Lower lobe of right lung (tissue), 2 donors: ENCODE measurements around the gene DLGAP1. TPM values are rescaled to one million over a fixed set of nuclear protein-coding genes. Genes with fewer than 3 reads are reported as not detected.
A peak's percentile ranks its signal among the peaks of the same experiment; 100 is the strongest.
"Not testable (repeated sequence)": the region's sequence is repeated elsewhere in the genome, so short reads cannot be mapped to it uniquely, and the experiment has no call there.

Experiments
- ATAC-seq, 2 donors: fragments of 200-7000 bp; cut with Tn5 transposase; one replicate each; pipeline ENCODE4 v1.9.1; 2020 to 2022; ENCODE audit warnings: mild to moderate bottlenecking in 2 of 2, moderate library complexity in 2 of 2
- DNase-seq: peaks from one replicate; pipeline ENCODE4 v3.0.0-alpha.2; 2020
- H3K27ac ChIP-seq: fragments of 200-600 bp; one replicate; pipeline ENCODE4 v1.8.0; 2022
- H3K27me3 ChIP-seq: fragments of 200-600 bp; one replicate; pipeline ENCODE4 v1.8.0; 2022; ENCODE audit warnings: low read depth
- H3K36me3 ChIP-seq: fragments of 200-600 bp; one replicate; pipeline ENCODE4 v1.8.0; 2022; ENCODE audit warnings: mild to moderate bottlenecking
- H3K4me1 ChIP-seq: fragments of 200-600 bp; one replicate; pipeline ENCODE4 v1.8.0; 2022
- H3K4me3 ChIP-seq: fragments of 200-600 bp; one replicate; pipeline ENCODE4 v1.8.0; 2022; ENCODE audit warnings: mild to moderate bottlenecking
- H3K9me3 ChIP-seq: fragments of 200-600 bp; one replicate; pipeline ENCODE4 v1.8.0; 2022
- CTCF ChIP-seq: fragments of 200-600 bp; IDR thresholded peaks from one replicate; pipeline ENCODE4 v1.8.0; 2022; ENCODE audit warnings: antibody characterized with exemption, mild to moderate bottlenecking
- intact Hi-C: fragments of 100-400 bp; cut with DNase I; formaldehyde crosslinking; loops from one replicate; pipeline ENCODE4 v1.11.0; 2022
- total RNA-seq: library from RNA; stranded (reverse); fragmentation: NEBNext Ultra II Directional; extraction: Animal tissue kit (Norgen Biotek cat#: 25700); gene quantifications from one replicate; pipeline ENCODE4 v1.2.1, GENCODE V29; 2021
- donor health status: DM: no; HTN: yes; CAD: no; lungs with severe emphysema.

The DLGAP1 gene
- total RNA-seq, 1 donor from 2014 or later: 3.8 TPM

- ATAC-seq (no peak), DNase-seq (no peak)
- Histone ChIP-seq H3K4me1 (peaks cover 15% of the 10 kb centered on the region), H3K27ac (no peak overlapping the region), H3K27me3 (no peaks in the 10 kb centered on the region), H3K9me3 (no peaks in the 10 kb centered on the region), H3K4me3 (no peak overlapping the region), H3K36me3 (no peaks in the 10 kb centered on the region)
- TF ChIP-seq CTCF: no peak
- intact Hi-C loops: loop anchor here (10.0 kb wide), 1 partner anchor 59 kb away; no protein-coding TSS in a partner anchor
Measured at GRCh38 chr18:3653263-3653850, 801.8 kb downstream of the DLGAP1 start.

GRCh38 chr18:3652380-3653262 lies 802.5 kb downstream of the DLGAP1 start:
- peaks cover 16% of the 10 kb centered on the region for H3K4me1 ChIP-seq
- H3K9me3 ChIP-seq: no peaks in the 10 kb centered on the region
- intact Hi-C loops: loop anchor here (10.0 kb wide), 1 partner anchor 58 kb away; no protein-coding TSS in a partner anchor
- TF ChIP-seq CTCF: no peak
- no peaks in the 10 kb centered on the region for H3K36me3 ChIP-seq
- DNase-seq (no peak), ATAC-seq (peak; percentile 57 to 58)
- H3K27ac ChIP-seq: no peak overlapping the region
- no peaks in the 10 kb centered on the region for H3K27me3 ChIP-seq
- H3K4me3 ChIP-seq: no peak overlapping the region

GRCh38 chr18:3651266-3651665 lies 803.8 kb downstream of the DLGAP1 start:
- intact Hi-C loops: loop anchor here (10.0 kb wide), 1 partner anchor 56 kb away; no protein-coding TSS in a partner anchor
- Histone ChIP-seq H3K27ac (no peak overlapping the region), H3K27me3 (no peaks in the 10 kb centered on the region), H3K36me3 (no peaks in the 10 kb centered on the region), H3K4me1 (peaks cover 16% of the 10 kb centered on the region), H3K9me3 (no peaks in the 10 kb centered on the region), H3K4me3 (no peak overlapping the region)
- DNase-seq (no peak), ATAC-seq (no peak)
- no peak for TF ChIP-seq CTCF

GRCh38 chr18:3650521-3651042 lies 804.5 kb downstream of the DLGAP1 start:
- H3K4me3 ChIP-seq, H3K27me3 ChIP-seq, ATAC-seq, H3K36me3 ChIP-seq, H3K9me3 ChIP-seq, H3K27ac ChIP-seq, DNase-seq: not testable (repeated sequence)
- H3K4me1 ChIP-seq: peaks cover 16% of the 10 kb centered on the region
- intact Hi-C loops: loop anchor here (10.0 kb wide), 1 partner anchor 56 kb away; no protein-coding TSS in a partner anchor

- DNase-seq (no peak), ATAC-seq (no peak)
- Histone ChIP-seq H3K4me3 (no peak overlapping the region), H3K27me3 (no peaks in the 10 kb centered on the region), H3K9me3 (no peaks in the 10 kb centered on the region), H3K36me3 (no peaks in the 10 kb centered on the region), H3K27ac (no peak overlapping the region), H3K4me1 (peaks cover 16% of the 10 kb centered on the region)
- intact Hi-C loops: loop anchor here (10.0 kb wide), 1 partner anchor 55 kb away; no protein-coding TSS in a partner anchor
- TF ChIP-seq CTCF: no peak
Measured at GRCh38 chr18:3649633-3650426, 805.3 kb downstream of the DLGAP1 start.
